IMR-90 (cell line): ENCODE results near the gene CYP2R1. TPM values are rescaled to one million over a fixed set of nuclear protein-coding genes. Genes with fewer than 3 reads are reported as not detected.

Experiments
- ATAC-seq: fragments of 200-7000 bp; cut with Tn5 transposase; 2 replicates; pipeline ENCODE4 v1.9.1; 2020; ENCODE audit warnings: low read depth, mild to moderate bottlenecking, moderate library complexity
- BruUV-seq: library from RNA; stranded (reverse); fragments of 400-500 nt; replicated peaks from 2 replicates; lab custom pipeline; 2021; lab: Mats Ljungman, UMichigan
- CTCF ChIA-PET: fragments of 300-600 bp; formaldehyde crosslinking; extraction: SDS; loops from one replicate; lab custom pipeline; 2021; ENCODE audit warnings: antibody characterized with exemption; lab: Yijun Ruan, JAX
- POLR2A ChIA-PET: fragments of 300-600 bp; sonication (Branson Sonifier 250); formaldehyde crosslinking; loops from one replicate; lab custom pipeline; 2022; ENCODE audit warnings: antibody characterized with exemption; ENCODE audit not compliant: unreplicated experiment; lab: Charles Lee
- DNase-seq: peaks from one replicate; pipeline ENCODE4 v3.0.0; 2013
- H2AFZ ChIP-seq: replicated peaks from 2 replicates; pipeline ENCODE3; 2013; ENCODE audit warnings: low read length, mild to moderate bottlenecking; ENCODE audit not compliant: poor library complexity
- H2AK5ac ChIP-seq: 2 replicates; pipeline ENCODE4 v1.6.1; 2013; ENCODE audit warnings: low read depth, low read length, inconsistent platforms
- H2AK9ac ChIP-seq: replicated peaks from 2 replicates; pipeline ENCODE3; 2013; ENCODE audit warnings: mild to moderate bottlenecking, low read depth, low read length, moderate library complexity; ENCODE audit not compliant: poor library complexity
- H2BK120ac ChIP-seq: 2 replicates; pipeline ENCODE4 v1.6.1; 2013; ENCODE audit warnings: low read depth, low read length, inconsistent platforms
- H2BK15ac ChIP-seq: 3 replicates; pipeline ENCODE4 v1.6.1; 2013; ENCODE audit warnings: low read depth, low read length, inconsistent platforms
- H2BK20ac ChIP-seq: 2 replicates; pipeline ENCODE4 v1.6.1; 2013; ENCODE audit warnings: low read depth, mild to moderate bottlenecking, inconsistent platforms, low read length, moderate library complexity
- H2BK5ac ChIP-seq: 2 replicates; pipeline ENCODE4 v1.6.1; 2013; ENCODE audit warnings: mild to moderate bottlenecking, low read depth, low read length, inconsistent platforms; ENCODE audit not compliant: poor library complexity, severe bottlenecking
- H3K14ac ChIP-seq: replicated peaks from 2 replicates; pipeline ENCODE4 v1.6.1; 2013; ENCODE audit warnings: low read depth, low read length, inconsistent platforms
- H3K18ac ChIP-seq: 2 replicates; pipeline ENCODE4 v1.6.1; 2013; ENCODE audit warnings: low read depth, low read length, control low read depth
- H3K23ac ChIP-seq: 2 replicates; pipeline ENCODE4 v1.6.1; 2013; ENCODE audit warnings: low read depth, low read length, inconsistent platforms
- H3K27ac ChIP-seq: 2 replicates; pipeline ENCODE4 v1.5.1; 2013; ENCODE audit warnings: mild to moderate bottlenecking, control low read depth, low read length; ENCODE audit not compliant: insufficient read depth
- H3K27me3 ChIP-seq: 2 replicates; pipeline ENCODE4 v1.6.1; 2013; ENCODE audit warnings: low read length; ENCODE audit not compliant: control insufficient read depth, insufficient read depth
- H3K36me3 ChIP-seq: 2 replicates; pipeline ENCODE4 v1.6.1; 2013; ENCODE audit warnings: low read length, mixed read lengths; ENCODE audit not compliant: control insufficient read depth, insufficient read depth
- H3K4ac ChIP-seq: 2 replicates; pipeline ENCODE4 v1.6.1; 2013; ENCODE audit warnings: low read depth, low read length, inconsistent platforms
- H3K4me1 ChIP-seq: 2 replicates; pipeline ENCODE4 v1.6.1; 2013; ENCODE audit warnings: low read length, mixed read lengths; ENCODE audit not compliant: control insufficient read depth, insufficient read depth
- H3K4me2 ChIP-seq: 2 replicates; pipeline ENCODE4 v1.6.1; 2013; ENCODE audit warnings: low read depth, mild to moderate bottlenecking, control low read depth, low read length, moderate library complexity
- H3K4me3 ChIP-seq: 2 replicates; pipeline ENCODE4 v1.5.1; 2013; ENCODE audit warnings: low read depth, mild to moderate bottlenecking, control low read depth, low read length, moderate library complexity; ENCODE audit not compliant: insufficient read depth
- H3K56ac ChIP-seq: 2 replicates; pipeline ENCODE4 v1.6.1; 2013; ENCODE audit warnings: low read length, inconsistent platforms; ENCODE audit not compliant: insufficient read depth; ENCODE audit errors: extremely low read depth
- H3K79me1 ChIP-seq, 2 experiments: 2 replicates each; pipeline ENCODE4 v1.6.1; 2013; ENCODE audit warnings: low read length in 2 of 2, inconsistent platforms in 1 of 2, low read depth in 1 of 2
- H3K9ac ChIP-seq: 2 replicates; pipeline ENCODE4 v1.6.1; 2013; ENCODE audit warnings: low read depth, low read length, control low read depth
- H3K9me1 ChIP-seq: 2 replicates; pipeline ENCODE4 v1.6.1; 2013; ENCODE audit warnings: low read length, inconsistent platforms; ENCODE audit not compliant: insufficient read depth
- H3K9me3 ChIP-seq: 2 replicates; pipeline ENCODE4 v1.6.1; 2013; ENCODE audit warnings: low read length; ENCODE audit not compliant: control insufficient read depth, insufficient read depth
- H4K20me1 ChIP-seq: 2 replicates; pipeline ENCODE4 v1.6.1; 2013; ENCODE audit warnings: low read length, inconsistent platforms; ENCODE audit not compliant: insufficient read depth
- H4K5ac ChIP-seq: 2 replicates; pipeline ENCODE4 v1.6.1; 2013; ENCODE audit warnings: mild to moderate bottlenecking, low read depth, low read length, control low read depth
- H4K8ac ChIP-seq, 2 experiments: 2 replicates each; pipeline ENCODE4 v1.6.1; 2013; ENCODE audit warnings: low read depth in 2 of 2, low read length in 2 of 2, control low read depth in 1 of 2, inconsistent platforms in 1 of 2
- H4K91ac ChIP-seq: 2 replicates; pipeline ENCODE4 v1.6.1; 2013; ENCODE audit warnings: low read depth, low read length, inconsistent platforms; ENCODE audit not compliant: insufficient read depth
- BHLHE40 ChIP-seq: fragments of 150-350 bp; IDR thresholded peaks from 2 replicates; pipeline ENCODE4 v1.6.1; 2016; ENCODE audit warnings: mild to moderate bottlenecking, low read depth, low read length
- CHD1 ChIP-seq: IDR thresholded peaks from 2 replicates; pipeline ENCODE4 v1.6.1; 2012; ENCODE audit warnings: low read depth, low read length, improper control_type of control experiment
- NFE2L2 ChIP-seq: fragments of 150-350 bp; IDR thresholded peaks from 2 replicates; pipeline ENCODE4 v1.6.1; 2016; ENCODE audit warnings: low read depth, mild to moderate bottlenecking, low read length
- POLR2A ChIP-seq: IDR thresholded peaks from 2 replicates; pipeline ENCODE4 v1.6.1; 2012; ENCODE audit warnings: mild to moderate bottlenecking, low read depth, low read length
- WGBS, 2 experiments: methylation state at CpG; one replicate each; pipeline versions ENCODE4 v1.1.5 to v1.1.7; 2013; ENCODE audit warnings: missing lambda C conversion rate in 2 of 2; ENCODE audit not compliant: insufficient read length in 1 of 2; ENCODE audit errors: extremely low coverage in 2 of 2; 5-methylcytosine and 5-hydroxymethylcytosine counted together
- dilution Hi-C: fragments of 300-500 bp; cut with HindIII; formaldehyde crosslinking; loops from one replicate; pipeline ENCODE4 v1.14.3; 2018; ENCODE audit warnings: low sequenced_read_pairs; ENCODE audit not compliant: unreplicated experiment
- in situ Hi-C: fragments of 300-500 bp; cut with MboI; formaldehyde crosslinking; loops from 3 replicates; pipeline ENCODE4 v1.14.3; 2019; ENCODE audit warnings: low sequenced_read_pairs, inconsistent platforms, mixed read lengths
- intact Hi-C: fragments of 100-400 bp; cut with micrococcal nuclease; formaldehyde crosslinking; loops from 2 replicates; pipeline ENCODE4 v1.10.0; 2022
- polyA plus RNA-seq, 3 experiments: library from polyadenylated mRNA; depleted of rRNA; stranded (reverse); fragments of >200 nt; gene quantifications; 2 replicates each; pipeline ENCODE4 v1.2.3, GENCODE V29; 2012; ENCODE audit warnings: low replicate concordance in 1 of 3
- total RNA-seq: library from RNA; depleted of rRNA; stranded (reverse); fragments of >200 nt; gene quantifications from 2 replicates; pipeline ENCODE4 v1.2.3, GENCODE V29; 2012
- TF ChIP-seq, protein P1 (sequence below): fragments of 150-350 bp; IDR thresholded peaks from 2 replicates; pipeline ENCODE4 v1.6.1; 2017; ENCODE audit warnings: mild to moderate bottlenecking, antibody characterized with exemption, low read length, low read depth

CYP2R1 gene
- total and polyA plus RNA-seq, 2 of the 4 experiments (the other 2 are of a cell fraction): 4.7 to 5.2 TPM

DNA sequence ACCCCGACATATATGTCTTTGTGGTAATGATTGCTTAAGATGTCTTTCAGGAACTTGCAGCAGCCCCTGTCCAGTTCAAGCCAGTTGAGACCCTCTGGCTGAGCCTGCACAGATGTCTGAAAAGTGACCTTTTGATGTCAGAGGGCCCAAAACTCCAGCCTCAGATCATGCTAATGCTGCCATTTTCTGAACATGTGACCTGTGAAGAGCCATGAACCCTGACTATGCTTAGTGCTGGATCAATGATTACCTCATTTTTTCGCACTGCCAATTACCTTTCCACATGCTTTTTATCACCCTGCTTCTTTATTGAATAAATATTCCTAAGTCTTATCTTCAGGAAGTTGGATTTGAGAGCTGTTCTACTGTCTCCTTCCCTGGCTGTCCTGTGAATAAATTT, 6.9 kb upstream of the CYP2R1 start:
- ChIA-PET CTCF (no interaction called here), POLR2A (no interaction called here)
- H3K79me1 ChIP-seq: no peaks in the 10 kb centered on the region
- H3K4me1 ChIP-seq: no peaks in the 10 kb centered on the region
- DNase-seq: no peak
- H3K23ac ChIP-seq: no peak overlapping the region
- no peaks in the 10 kb centered on the region for H3K9me3 ChIP-seq
- no peak overlapping the region for H2BK15ac ChIP-seq
- no peak overlapping the region for H2AFZ ChIP-seq
- no peak overlapping the region for H3K14ac ChIP-seq
- no peak overlapping the region for H3K4ac ChIP-seq
- dilution Hi-C loops (no loop called here), intact Hi-C loops (no loop called here), in situ Hi-C loops (loop anchor here (5.0 to 25.0 kb wide), 2 partner anchors 377 to 637 kb away; partner anchors contain the start of gene PSMA1)
- H3K56ac ChIP-seq: no peak overlapping the region
- H4K20me1 ChIP-seq: no peaks in the 10 kb centered on the region
- peaks cover 6% of the 10 kb centered on the region for H3K27me3 ChIP-seq
- H3K9me1 ChIP-seq: no peaks in the 10 kb centered on the region
- H3K4me2 ChIP-seq: no peak overlapping the region
- H2BK20ac ChIP-seq: no peak overlapping the region
- H4K8ac ChIP-seq: no peak overlapping the region
- H2AK5ac ChIP-seq: no peak overlapping the region
- H3K18ac ChIP-seq: no peak overlapping the region
- H4K5ac ChIP-seq: no peak overlapping the region
- ATAC-seq: no peak
- H2BK5ac ChIP-seq: no peak overlapping the region
- WGBS, 2 experiments: no CpG with 5 or more reads among the region's 2 CpGs
- H3K4me3 ChIP-seq: no peak overlapping the region
- no peaks in the 10 kb centered on the region for H3K36me3 ChIP-seq
- BruUV-seq: no TSS peak
- no peak overlapping the region for H2BK120ac ChIP-seq
- no peak for TF ChIP-seq NFE2L2
- TF ChIP-seq BHLHE40: no peak
- TF ChIP-seq, protein P1, sequence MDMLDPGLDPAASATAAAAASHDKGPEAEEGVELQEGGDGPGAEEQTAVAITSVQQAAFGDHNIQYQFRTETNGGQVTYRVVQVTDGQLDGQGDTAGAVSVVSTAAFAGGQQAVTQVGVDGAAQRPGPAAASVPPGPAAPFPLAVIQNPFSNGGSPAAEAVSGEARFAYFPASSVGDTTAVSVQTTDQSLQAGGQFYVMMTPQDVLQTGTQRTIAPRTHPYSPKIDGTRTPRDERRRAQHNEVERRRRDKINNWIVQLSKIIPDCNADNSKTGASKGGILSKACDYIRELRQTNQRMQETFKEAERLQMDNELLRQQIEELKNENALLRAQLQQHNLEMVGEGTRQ: no peak
- no peak for TF ChIP-seq POLR2A
- TF ChIP-seq CHD1: no peak
- H4K91ac ChIP-seq: no peak overlapping the region
- H2AK9ac ChIP-seq: no peak overlapping the region
- H3K9ac ChIP-seq: no peak overlapping the region
- H3K27ac ChIP-seq: no peak overlapping the region
